ENCODE data around the gene ANKRD40CL.
"Not testable (repeated sequence)": the region's sequence is repeated elsewhere in the genome, so short reads cannot be mapped to it uniquely, and the experiment has no call there.

Gene ANKRD40CL

DNA sequence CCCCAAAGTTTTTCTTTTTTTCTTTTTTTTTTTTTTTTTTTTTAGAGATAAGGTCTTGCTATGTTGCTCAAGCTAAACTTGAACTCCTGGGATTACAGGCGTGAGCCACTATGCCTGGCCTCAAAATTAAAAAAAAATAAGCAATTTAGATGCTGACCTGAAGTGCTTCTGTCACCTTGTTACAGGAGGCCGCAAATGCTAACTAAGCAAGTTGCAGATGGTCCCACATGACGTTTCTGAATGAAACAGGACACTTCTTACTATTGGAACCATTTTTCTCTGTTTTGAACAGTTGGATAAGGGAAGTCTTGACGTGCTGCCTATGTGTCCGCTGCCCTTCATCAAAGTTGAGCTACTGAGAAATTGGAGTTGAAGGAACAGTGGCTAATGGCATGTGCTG, 8.8 kb downstream of the ANKRD40CL start:
- DNase-seq, result no peak

GRCh38 chr17:50754521-50754920, 12.8 kb downstream of the ANKRD40CL start:
- DNase-seq, result no peak

DNA sequence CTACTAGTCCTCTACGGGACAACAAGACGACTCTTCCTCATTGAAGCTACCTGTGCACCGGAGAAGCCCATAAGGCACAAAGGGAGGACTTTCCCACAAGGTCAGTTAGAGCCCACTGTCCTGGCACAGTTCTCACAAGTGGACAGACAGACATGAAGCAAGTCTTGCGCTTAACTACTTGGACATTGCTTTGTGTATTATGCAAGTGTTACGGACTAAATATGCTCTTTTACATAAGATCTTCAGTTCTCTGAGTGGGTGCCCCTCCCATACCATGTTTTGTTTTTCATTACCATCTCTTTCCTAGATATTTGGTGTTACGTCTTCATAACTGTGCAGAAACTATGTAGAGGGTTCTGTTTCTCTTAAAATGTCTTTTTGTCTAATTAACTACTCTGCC, 18.1 kb downstream of the ANKRD40CL start:
- no peak for DNase-seq

DNA sequence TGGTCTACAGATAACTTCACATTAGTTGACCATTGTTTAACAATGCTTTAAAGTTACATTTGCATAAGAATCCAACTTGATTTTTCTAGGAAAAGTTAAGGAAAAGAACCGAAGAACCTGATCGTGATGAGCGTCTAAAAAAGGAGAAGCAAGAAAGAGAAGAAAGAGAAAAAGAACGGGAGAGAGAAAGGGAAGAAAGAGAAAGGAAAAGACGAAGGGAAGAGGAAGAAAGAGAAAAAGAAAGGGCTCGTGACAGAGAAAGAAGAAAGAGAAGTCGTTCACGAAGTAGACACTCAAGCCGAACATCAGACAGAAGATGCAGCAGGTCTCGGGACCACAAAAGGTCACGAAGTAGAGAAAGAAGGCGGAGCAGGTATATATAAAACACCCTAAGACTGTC, 21.7 kb downstream of the ANKRD40CL start:
- no peak for DNase-seq

DNA sequence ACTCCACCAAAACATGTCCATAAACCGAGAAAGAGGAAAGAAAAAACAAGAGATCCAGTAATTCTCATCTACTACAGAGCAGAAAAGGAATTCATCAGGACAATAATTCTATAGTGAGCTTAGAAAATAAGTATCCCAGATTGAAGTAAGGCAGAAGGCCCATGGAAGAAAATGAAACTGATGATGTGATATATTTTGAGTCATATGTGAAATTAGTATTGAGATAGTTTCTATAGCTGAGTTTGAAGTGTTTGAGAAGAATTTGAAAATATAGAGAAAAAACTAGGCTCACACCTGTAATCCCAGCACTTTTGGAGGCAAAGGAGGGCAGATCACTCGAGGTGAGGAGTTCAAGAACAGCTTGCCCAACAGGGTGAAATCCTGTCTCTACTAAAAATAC, 28.2 kb downstream of the ANKRD40CL start:
- no peak for DNase-seq

DNA sequence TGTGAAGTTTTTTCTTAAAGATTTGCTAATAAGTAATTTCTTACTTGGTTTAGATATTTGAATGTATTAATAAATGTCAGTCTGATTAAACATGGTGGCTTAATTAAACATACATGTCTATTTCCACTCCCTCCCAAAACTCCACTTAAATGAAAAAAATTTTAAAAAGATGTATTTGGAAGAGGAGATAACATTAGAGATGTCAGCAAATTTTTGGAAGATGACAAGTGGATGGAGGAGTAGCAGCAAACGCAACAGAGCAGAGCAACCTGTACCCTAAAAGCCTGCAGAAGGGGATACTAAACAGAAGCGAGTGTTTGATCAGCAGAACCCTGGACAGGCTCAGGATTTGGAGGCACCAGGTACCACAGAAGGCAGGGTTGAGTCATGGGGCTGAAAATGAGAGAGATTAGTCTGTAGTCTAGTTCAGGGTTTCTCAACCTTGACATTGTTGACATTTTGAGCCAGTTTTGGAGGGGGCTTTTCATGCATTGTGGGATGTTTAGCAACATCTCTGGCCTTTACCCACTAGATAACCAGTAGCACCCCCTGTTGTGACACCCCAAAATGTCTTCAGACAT, 30.1 kb downstream of the ANKRD40CL start:
- DNase-seq, result no peak

- no peak for DNase-seq
These were observed 32.0 kb downstream of the ANKRD40CL start for GRCh38 chr17:50735287-50735686.

DNA sequence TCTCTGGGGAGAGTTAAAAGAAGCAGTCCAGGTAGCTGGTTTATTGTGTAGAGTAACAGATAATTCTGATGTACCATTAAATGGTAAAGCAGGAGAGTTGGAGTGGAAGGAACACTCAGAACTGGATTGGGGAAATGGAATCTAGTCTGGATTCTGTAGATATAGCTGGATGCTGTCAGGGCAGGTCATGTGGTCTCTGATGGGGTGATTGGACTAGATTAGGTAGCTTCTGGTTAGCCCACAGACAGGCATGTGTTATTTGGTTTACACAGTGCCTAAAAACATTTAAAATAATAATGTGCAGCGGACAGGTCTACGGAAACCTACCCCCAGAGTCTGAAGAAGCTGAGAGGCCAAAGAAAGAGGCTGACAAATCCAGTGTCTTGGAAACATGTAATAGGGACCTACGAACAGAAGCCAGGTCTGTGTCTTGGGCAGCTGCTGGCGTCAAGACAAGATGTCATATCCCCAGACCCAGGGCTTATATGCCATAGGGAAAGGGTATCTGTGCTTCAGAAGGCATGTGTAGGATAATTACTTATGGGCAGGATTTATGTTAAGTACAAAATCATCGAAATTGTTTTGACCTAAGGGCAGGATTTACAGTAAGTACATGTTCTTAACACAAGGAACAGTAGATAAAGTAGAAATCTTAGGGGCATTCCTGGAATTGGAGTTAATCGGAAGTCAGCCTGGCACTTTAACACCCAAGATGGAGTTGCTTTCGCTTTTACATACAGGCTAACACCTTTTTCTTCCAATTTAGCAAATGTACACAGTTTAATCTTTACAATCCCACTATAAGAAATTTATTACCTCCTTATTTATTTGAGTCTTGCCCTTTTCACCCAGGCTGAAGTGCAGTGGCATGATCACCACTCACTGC, 35.5 kb downstream of the ANKRD40CL start:
- DNase-seq, result no peak

DNA sequence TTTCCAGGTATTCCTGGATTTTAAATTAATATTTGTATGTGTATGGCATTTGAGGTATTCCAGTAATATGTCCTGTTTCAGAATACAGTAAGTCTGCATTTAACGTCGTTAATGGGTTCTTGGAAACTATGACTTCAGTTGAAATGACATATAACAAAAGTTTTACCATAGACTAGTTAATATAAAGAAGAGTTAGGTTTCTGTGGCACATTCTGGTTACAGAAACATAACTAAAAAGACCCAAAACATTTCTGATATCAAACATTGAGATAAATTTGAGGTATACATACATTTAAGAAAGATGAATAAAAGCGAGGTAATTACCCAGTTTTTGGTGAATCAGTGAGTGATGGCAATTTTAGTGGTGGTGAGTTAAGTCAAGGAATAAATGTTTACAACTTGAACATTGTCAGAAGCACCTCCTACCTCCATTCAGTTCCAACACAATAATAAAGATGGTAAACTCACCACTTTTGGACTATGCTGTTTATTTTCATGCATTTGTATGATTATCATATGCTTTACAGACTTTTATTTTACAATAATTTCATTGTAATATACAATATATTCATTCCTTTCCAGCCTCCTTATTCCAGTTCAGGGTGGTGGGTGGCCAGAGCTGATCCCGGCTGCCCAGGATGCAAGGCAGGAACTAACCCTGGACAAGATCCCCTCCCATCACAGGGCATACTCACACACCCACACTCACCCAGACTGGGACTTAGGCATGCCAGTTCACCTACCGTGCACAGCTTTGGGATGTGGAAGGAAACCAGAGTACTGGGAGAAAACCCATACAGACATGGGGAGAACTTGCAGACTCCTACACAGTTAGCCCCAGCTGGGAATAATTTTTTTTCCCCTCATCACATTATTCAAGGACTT, 38.2 kb downstream of the ANKRD40CL start:
- DNase-seq, result no peak

GRCh38 chr17:50728112-50728429, 39.2 kb downstream of the ANKRD40CL start:
- DNase-seq, result no peak

DNA sequence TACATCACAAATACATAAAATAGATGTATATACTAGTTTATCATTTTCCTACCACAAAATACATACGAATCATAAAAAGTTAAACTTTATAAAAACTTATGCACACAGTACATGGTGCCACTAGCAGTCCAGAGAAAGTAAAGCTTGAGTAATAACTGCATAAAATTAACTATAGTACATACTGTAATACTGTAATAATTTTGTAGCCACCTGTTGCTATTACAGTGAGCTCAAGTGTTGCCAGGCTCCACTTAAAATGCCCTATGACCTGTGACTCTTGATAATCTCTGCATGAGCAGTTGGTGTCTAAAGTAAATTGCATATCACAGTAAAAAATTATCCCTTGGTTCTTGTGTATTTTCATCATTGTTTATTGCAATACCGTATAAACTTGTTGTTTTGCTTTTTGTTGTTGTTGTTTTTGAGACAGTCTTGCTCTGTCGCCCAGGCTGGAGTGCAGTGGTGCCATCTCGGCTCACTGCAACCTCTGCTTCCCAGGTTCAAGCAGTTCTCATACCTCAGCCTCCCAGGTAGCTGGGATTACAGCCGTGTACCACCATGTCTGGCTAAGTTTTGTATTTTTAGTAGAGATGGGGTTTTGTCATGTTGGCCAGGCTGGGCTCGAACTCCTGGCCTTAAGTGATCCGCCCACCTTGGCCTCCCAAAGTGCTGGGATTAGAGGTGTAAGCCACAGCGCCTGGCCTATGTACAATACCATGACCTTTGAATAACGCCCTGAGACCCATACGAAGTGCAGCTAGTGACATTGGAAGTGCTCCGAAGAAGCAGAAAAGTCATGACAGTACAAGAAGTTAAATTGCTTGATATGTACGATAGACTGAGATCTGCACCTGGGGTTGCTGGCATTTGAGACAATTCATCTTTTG, 41.3 kb downstream of the ANKRD40CL start:
- no peak for DNase-seq

DNA sequence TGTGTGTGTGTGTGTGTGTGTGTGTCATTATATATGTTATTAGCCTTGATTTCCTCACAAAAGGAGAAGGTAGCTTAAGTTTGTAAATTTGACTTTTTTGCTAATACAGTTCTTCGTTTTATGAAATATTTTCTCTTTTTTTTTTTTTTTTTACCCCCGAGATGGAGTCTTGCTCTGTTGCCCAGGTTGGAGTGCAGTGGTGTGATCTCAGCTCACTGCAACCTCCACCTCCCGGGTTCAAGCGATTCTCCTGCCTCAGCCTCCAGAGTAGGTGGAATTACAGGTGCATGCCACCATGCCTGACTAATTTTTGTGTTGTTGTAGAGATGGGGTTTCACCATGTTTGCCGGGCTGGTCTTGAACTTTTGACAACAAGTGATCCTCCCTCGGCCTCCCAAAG, 42.7 kb downstream of the ANKRD40CL start:
- DNase-seq, result not testable (repeated sequence)

DNA sequence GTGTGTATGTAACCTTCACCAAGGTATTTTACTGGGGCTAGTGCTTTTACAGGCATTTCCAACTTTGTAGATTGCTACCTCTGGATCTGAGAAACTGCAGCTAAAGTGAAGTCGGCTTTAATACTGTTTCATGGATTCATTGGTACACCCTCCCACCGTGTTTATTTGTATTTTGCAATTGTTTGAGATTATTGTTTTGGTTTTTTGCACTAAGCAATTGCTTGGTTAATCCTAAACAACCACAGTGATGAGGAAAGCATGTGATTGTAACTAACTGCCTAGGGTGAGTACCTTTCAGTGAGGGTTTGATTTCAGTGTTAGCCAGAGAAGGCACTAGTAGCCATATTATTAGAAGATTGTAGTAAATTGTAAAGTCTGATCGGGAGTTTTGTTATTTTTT, 44.6 kb downstream of the ANKRD40CL start:
- no peak for DNase-seq

GRCh38 chr17:50721194-50722010, 45.9 kb downstream of the ANKRD40CL start:
- peak; percentile 10 for DNase-seq

GRCh38 chr17:50719924-50720794, 47.2 kb downstream of the ANKRD40CL start:
- no peak for DNase-seq

DNA sequence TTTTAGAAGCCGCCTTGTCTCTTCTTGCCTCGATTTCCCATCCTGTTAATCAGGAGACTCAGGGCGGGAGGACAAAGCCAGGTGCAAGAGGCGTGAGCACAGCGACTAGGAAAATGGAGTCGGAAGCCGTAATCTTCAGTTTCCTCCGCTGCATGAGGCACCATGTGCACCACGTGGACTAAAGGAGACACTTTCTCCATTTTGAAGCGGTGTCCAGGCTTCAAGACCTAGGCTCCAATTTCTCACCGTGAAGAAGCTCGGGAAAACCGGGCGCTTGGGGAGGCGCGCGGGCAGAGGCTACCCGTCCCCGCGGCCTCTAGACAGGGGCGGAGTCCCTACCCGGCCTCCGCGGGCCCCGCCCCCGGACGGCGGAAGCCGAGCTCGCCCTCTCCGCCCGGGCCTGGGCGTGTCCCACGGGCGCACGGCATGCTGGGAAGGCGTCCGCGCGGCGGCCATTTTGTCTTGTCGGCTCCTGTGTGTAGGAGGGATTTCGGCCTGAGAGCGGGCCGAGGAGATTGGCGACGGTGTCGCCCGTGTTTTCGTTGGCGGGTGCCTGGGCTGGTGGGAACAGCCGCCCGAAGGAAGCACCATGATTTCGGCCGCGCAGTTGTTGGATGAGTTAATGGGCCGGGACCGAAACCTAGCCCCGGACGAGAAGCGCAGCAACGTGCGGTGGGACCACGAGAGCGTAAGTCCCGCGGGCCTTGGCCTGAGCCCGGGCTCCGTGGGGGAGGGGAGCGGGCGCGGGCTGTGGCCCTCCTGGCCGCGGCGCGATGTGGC, 48.0 kb downstream of the ANKRD40CL start, which contains the start of gene LUC7L3:
Gene LUC7L3, plus strand, starts transcription at position 460 of the 780 bp plus-strand sequence. Its CDS starts 130 bp downstream, at position 590.
- DNase-seq, result peak; percentile 92

GRCh38 chr17:50715471-50715870, 51.8 kb downstream of the ANKRD40CL start:
- DNase-seq, result no peak

DNA sequence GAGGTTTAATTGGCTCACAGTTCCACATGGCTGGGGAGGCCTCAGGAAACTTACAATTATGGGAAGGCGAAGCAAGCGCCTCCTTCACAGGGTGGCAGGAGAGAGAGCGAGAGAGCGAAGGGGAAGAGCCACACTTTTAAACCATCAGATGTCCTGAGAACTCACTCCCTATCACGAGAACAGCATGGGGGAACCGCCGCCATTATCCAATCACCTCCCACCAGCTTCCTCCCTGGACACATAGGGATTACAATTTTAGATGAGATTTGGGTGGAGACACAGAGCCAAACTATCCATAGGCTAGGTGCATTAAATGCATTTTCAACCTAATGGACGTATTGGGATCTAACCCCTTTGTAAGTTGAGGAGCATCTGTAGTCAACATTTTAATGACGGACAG, 54.7 kb downstream of the ANKRD40CL start:
- no peak for DNase-seq

Data from NCI-H1694 treated with DMSO at 0.1 percent for 48 hours (cell line).